Activated CD8-positive, alpha-beta memory T cell treated with anti-CD3 and anti-CD28 coated beads for 48 hours (primary cell): Measurements from ENCODE around the gene PIK3R6.

Experiments used
- DNase-seq, 3 experiments: peaks; one replicate each; pipeline ENCODE4 v3.0.0-alpha.2; 2020; ENCODE audit warnings: low read depth in 2 of 3, low spot score in 2 of 3

The PIK3R6 gene

GRCh38 chr17:8875436-8875835 lies 8.0 kb upstream of the PIK3R6 start:
- no peak for DNase-seq

- no peak for DNase-seq
Measured at GRCh38 chr17:8873801-8874715, 6.6 kb upstream of the PIK3R6 start.

- DNase-seq, result no peak
Measured at GRCh38 chr17:8872705-8873435, 5.4 kb upstream of the PIK3R6 start.

- no peak for DNase-seq
Measured at GRCh38 chr17:8872036-8872704, 4.7 kb upstream of the PIK3R6 start.

GRCh38 chr17:8871081-8871581 lies 3.7 kb upstream of the PIK3R6 start:
- no peak for DNase-seq

- no peak for DNase-seq
Measured at GRCh38 chr17:8870406-8871040, 3.0 kb upstream of the PIK3R6 start.

- no peak for DNase-seq
Measured at GRCh38 chr17:8869114-8869815, 1.8 kb upstream of the PIK3R6 start.

GRCh38 chr17:8868529-8868951 lies 1.1 kb upstream of the PIK3R6 start:
- DNase-seq, result no peak

- no peak for DNase-seq
Measured at GRCh38 chr17:8868092-8868491, 618 bp upstream of the PIK3R6 start.

- DNase-seq, result no peak
Measured at GRCh38 chr17:8865811-8866210, 1.7 kb downstream of the PIK3R6 start.

- DNase-seq, result no peak
Measured at GRCh38 chr17:8865385-8865784, 2.1 kb downstream of the PIK3R6 start.

GRCh38 chr17:8862213-8863056 lies 5.0 kb downstream of the PIK3R6 start:
- no peak for DNase-seq

GRCh38 chr17:8861495-8862181 lies 5.8 kb downstream of the PIK3R6 start:
- no peak for DNase-seq

GRCh38 chr17:8859804-8860430 lies 7.6 kb downstream of the PIK3R6 start:
- no peak for DNase-seq

- peak in 1 of 3 experiments; percentile 30 for DNase-seq
Measured at GRCh38 chr17:8859027-8859803, 8.3 kb downstream of the PIK3R6 start.

- peak in 1 of 3 experiments; percentile 23 for DNase-seq
Measured at GRCh38 chr17:8857919-8858318, 9.6 kb downstream of the PIK3R6 start.

- DNase-seq, result no peak
Measured at GRCh38 chr17:8856869-8857575, 10.5 kb downstream of the PIK3R6 start.
